TTC549 (cell line): ENCODE measurements around the gene PRX.
"Not testable (repeated sequence)": the region's sequence is repeated elsewhere in the genome, so short reads cannot be mapped to it uniquely, and the experiment has no call there.

Experiments
- FAIRE-seq: peaks from 2 replicates; lab custom pipeline; 2012; peaks lifted over from hg19 to GRCh38; lab: Jason Lieb, UNC

Gene PRX

GRCh38 chr19:40390084-40390742 lies 23.0 kb downstream of the PRX start, which contains the start of gene HIPK4:
TSS of gene HIPK4 (minus strand) at chr19:40390181. CDS start at chr19:40389902, 279 bp downstream.
- FAIRE-seq: no peak

GRCh38 chr19:40389404-40390083 lies 23.6 kb downstream of the PRX start:
- no peak for FAIRE-seq

DNA sequence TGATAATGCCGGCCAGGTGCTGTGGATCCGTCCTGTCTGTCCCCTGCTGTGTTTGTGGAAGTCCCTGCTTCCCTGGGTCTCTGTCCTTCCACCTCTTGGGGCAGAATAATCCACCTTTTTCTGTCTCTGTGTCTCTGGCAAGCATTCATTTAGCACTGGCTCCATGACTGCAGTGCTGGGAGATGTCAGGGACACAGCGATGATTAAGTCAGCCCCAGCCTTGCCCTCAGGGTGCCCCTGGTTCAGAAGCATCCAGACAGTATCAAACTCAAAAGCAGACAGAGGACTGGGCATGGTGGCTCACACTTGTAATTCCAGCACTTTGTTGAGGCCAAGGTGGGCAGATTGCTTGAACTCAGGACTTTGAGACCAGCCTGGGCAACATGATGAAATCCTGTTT lies 24.7 kb downstream of the PRX start:
- FAIRE-seq: no peak

GRCh38 chr19:40387155-40387554 lies 26.0 kb downstream of the PRX start:
- FAIRE-seq: no peak

- no peak for FAIRE-seq
Observed at GRCh38 chr19:40383668-40384248, 29.4 kb downstream of the PRX start.

GRCh38 chr19:40381321-40381720 lies 31.9 kb downstream of the PRX start:
- no peak for FAIRE-seq

- no peak for FAIRE-seq
Observed at GRCh38 chr19:40380199-40381037, 32.8 kb downstream of the PRX start.

- FAIRE-seq: no peak
Observed at GRCh38 chr19:40379446-40380198, 33.6 kb downstream of the PRX start.

- no peak for FAIRE-seq
Observed at GRCh38 chr19:40378509-40378908, 34.7 kb downstream of the PRX start.

GRCh38 chr19:40377876-40378385 lies 35.2 kb downstream of the PRX start:
- no peak for FAIRE-seq

DNA sequence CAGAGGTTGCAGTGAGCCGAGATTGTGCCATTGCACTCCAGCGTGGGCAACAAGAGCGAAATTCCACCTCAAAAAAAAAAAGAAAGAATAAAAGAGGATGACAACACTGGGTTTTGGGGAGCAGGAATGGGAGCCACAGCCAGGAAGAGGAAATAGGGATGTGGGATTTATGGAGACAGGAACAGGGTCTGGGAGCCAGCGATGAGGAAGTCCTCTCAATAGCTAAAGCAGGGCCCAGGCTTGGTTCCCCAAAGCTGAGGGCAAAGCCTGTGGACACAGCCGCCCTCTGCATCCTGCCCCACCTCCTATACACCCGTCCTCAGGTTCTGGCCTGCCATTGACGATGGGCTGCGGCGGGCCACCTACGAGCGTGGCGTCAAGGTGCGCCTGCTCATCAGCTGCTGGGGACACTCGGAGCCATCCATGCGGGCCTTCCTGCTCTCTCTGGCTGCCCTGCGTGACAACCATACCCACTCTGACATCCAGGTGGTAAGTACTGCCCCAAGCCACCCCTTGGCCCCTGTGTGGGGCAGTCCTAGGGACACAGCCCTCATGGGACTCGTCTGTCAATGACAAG lies 36.8 kb downstream of the PRX start:
- FAIRE-seq: no peak

DNA sequence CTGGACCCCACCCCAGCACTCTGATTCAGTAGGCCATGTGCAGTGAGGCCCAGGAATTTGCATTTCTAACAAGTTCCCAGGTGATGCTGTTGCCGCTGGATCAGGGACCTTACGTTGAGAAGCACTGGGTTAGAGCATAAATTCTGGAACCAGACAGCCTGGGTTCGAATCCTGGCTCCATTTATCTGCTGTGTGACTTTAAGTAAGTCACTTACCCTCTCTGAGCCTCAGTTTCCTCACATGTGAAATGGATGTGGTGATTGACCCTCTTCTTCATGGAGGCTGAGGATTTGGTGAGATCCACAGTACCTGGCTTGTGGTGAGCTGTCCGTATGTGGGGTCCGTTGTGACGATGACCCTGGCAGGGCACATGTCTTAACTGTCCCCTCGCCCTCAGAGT lies 39.1 kb downstream of the PRX start:
- FAIRE-seq: no peak

DNA sequence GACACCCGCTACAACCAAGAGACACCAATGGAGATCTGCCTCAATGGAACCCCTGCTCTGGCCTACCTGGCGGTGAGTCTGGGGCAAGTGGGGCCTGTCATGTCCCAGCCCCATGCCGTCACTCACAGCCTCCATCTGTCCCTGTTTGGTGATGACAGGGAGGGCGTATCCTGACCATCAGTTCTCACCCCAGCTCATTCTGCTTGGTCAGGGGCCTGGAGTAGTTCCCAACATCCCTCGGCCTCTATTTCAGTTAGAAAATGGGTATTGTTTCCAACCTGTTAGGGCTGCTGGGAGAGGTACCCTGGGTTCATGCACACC lies 41.4 kb downstream of the PRX start:
- no peak for FAIRE-seq

DNA sequence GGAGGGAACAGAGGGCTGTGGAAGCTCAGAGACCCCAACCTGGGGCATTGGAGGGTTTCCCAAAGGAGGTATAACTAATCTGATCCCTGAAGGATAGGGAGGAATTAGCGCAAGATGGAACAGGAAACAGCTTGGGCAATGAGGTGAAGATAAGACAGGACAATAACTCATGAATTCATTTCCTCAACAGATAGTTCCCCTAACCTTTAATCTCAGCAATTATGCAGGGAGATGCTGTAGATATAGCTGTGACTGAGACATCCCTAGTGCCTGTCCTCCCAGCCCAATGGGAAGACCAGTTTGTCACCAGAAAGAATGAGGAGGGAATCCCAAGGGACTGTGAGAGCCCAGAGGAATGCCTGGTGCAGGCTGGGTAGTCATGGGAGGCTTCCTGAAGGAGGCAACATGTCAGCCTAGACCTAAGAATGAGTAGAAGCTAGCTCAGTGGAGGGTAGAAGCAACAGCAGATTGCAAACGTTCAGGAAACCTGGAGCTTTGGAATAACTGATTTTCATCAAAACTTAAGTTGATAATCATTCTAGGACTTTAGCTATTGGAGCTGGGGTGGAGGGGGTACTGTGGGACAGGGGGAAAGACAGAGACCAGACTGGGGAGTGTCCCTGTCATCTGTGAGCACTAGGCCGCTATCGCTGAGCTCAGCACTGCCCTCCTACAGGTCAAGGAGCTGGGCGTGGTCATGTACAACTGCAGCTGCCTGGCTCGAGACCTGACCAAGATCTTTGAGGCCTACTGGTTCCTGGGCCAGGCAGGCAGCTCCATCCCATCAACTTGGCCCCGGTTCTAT lies 42.0 kb downstream of the PRX start:
- no peak for FAIRE-seq

GRCh38 chr19:40370253-40370652 lies 42.9 kb downstream of the PRX start:
- not testable (repeated sequence) for FAIRE-seq

GRCh38 chr19:40369797-40370196 lies 43.4 kb downstream of the PRX start:
- FAIRE-seq: no peak

DNA sequence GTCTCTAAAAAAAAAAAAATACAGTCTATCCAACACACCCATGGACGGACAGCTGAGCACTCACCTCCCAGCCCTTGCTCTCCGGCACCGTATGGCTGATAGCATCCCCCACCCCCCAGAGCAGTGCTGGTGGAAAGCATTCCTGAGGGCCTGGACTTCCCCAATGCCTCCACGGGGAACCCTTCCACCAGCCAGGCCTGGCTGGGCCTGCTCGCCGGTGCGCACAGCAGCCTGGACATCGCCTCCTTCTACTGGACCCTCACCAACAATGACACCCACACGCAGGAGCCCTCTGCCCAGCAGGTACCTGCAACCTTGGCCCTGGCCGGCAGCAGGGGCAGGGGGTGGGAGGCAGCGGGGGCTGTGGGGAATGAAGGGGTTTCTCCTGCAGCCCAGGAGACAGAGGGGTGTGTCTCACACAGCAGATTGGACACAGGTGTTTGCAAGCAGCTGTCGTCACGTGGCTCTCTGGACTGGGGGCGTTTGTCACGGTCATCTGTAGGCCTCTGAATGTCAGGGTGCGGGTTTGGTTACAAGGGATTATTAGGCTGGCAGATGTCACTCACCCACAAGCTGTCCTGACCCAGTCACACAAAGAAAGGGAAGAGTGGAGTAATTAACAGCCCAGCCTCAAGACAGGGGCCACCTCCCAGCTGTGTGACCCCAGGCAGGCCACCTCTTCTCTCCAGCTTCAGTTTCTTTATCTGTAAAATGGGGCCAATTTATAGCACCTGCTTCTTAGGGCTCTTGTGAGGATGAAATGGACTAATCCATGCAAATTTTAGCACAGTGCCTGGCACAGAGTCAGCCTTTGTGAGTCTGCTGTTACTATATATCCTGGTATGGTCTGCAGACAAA lies 45.4 kb downstream of the PRX start:
- no peak for FAIRE-seq

- FAIRE-seq: no peak
Observed at GRCh38 chr19:40366697-40367561, 46.2 kb downstream of the PRX start.
